ENCODE results near the gene PRDM15.

PRDM15 gene

DNA sequence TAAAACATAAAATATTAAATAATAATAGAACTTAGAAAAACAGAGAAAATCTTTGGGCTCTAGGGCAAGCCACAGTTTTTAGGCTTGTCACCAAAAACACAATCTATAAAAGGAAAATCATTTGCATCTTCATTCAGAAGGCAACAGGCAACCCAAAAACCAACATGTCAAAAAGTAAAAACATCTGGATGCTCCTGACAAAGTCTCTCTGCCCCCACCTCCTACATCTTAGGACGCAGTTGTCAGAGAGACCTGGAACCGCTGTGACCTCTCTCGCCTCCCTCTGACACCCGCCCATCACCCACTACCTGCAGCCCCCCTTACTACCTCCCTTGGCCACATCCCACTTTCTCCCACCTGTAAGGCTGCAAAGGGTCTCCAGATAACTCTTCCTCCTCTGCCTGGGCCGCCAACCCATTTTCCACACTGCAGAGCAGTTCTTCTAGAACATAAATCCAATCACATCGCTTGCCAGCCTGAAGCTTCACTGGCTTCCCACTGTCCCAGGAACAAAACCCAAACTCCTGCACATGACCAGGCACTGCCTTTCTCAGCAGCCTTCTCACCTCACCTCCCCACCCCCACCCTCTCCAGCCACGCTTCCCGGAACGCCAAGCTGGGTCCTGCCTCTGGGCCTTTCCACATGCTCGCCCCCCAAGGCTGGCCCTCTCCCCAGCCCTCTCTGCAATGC is 14.7 kb downstream of the PRDM15 start:
- no peak for DNase-seq (ENCODE audit: low read depth)

DNA sequence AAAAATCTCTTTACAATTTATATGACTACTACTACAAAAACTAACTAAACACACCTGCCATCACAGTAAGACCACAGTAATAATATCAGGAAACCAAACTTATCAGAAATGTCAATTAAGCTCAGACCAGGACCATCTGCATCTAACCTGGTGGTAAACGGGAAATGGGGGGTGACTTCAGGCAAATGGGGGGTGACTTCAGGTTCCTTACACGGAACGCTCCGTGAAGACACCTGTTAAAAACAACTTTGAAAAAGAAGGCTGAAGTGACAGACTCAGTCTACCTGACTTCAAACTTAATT is 15.8 kb downstream of the PRDM15 start:
- no peak for DNase-seq (ENCODE audit: low read depth)

DNA sequence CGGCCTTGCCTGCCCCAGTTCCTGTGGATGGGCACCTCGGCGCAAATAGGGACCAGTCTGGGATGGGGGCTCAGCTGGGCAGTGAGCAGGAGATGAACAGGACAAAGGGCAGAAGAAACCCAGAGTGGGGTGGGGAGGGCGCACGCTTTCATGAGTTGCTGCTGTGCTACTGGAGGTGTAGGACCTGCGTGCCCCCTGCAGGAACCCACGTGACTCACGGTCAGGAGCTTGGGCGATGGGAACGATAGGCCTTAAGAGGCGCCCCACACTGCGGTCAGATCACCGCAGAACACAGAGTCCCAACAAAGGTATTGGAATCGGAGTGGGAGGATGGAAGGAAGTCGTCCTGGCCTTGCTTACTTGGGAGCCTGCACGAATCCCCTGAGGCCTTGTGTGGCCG is 17.2 kb downstream of the PRDM15 start:
- no peak for DNase-seq (ENCODE audit: low read depth)

DNA sequence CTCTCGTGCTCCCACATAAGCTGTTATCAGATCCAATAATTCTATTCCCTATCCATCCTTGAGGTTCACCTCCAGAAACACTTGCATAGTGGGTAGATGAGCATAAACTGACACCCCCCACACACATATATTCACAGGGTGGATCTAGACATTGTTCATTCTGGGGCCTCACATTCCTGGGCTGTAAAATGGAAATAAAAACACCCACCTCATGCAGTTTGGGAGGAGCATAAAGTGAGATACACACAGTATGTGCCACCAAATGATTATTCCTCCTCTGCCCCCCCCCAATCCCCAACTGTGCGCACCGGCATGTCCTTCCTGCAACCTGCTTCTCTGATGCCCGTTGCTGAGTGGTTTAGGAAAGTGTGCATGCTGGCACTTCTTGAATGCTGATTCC is 17.9 kb downstream of the PRDM15 start:
- DNase-seq (ENCODE audit: low read depth) = no peak

DNA sequence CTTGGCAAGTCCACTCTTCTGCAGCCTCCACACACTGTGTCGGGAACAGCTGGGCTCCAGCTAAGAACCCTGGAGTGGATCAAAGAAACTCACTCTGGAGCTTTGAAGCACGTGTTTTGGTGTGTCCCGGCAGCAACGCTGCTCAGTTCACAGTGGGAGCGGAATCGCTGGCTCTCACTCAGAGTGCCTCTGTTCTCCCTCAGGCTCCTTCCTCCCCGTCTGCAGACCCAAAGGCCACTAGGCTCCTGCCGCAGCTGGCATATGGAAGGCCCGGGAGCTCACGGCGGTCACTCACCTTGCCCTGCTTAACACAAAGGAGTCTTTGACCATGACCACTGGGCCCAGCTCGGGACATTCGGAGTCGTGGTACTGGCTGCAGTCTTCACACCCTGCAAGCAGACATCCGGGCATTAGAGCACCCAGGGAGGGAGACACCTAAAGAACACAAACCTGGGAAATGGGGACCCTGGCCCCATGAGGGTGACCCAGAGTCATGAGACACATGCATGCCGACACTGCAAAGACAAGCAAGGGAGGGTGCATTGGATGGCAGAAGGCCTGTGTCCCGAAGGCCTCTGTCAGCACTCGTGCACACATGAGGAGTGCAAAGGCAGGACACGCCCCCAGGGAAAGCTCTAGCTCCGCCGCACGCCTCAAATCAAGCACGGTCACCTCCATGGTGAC is 19.7 kb downstream of the PRDM15 start:
- DNase-seq (ENCODE audit: low read depth) = no peak

DNA sequence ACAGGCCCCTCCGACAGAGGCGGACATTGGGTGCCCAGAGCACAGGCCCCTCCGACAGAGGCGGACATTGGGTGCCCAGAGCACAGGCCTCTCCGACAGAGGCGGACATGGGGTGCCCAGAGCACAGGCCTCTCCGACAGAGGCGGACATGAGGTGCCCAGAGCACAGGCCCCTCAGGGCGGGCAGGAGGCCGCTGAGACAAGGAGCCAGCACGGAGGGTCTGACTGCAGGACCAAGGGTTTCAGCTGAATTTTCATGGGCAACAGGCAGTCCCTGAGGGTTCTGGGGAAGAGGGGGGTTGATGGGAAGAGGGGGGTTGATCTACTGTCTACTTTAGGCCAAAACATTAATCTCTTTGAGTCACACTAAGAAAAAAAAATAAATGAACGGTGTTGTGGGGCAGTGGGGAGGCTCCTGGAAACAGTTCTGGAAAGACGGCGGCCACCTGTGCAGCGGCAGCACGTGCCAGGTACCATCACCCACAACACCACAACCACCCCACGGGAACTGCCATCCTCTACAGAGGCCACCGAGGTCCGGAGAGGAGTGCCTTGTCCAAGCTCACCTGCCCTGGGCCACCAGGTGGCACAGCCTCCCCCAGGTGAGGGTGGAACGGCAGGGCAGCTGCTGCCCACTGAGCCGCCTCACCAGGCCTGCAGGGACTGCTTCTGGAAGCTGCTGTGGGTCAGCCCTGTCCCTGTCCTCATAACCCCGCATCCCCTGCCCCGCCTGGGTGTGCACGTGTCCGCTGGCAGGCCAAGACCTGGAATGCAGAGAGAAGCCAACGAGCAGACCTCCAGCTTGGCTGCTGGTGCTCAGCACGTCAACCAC is 20.5 kb downstream of the PRDM15 start:
- DNase-seq (ENCODE audit: low read depth) = no peak

DNA sequence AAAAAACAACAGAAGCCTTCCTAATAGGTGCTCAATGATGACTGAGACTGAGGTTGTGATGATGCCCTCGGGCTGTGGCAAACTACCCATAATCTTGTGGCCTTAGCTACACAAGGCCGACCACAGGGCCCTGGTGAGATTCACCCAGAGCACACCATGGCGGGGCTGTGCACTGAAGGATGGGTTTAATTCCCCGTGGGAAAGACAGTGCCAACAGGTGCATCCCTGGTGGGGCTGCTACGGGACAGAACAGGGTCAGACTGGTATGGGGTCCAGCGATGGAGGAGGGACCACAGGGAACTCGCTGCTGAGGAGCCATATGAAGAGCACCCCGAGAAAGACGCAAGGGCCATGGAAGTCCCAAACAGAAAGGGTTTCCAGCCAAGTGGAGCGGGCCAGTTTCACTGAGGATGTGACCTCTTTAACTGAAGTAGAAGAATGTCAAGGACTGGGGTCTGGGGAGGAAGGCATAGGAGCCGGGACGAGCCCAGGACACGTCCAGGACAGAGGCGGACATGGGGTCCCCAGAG is 21.3 kb downstream of the PRDM15 start:
- no peak for DNase-seq (ENCODE audit: low read depth)

DNA sequence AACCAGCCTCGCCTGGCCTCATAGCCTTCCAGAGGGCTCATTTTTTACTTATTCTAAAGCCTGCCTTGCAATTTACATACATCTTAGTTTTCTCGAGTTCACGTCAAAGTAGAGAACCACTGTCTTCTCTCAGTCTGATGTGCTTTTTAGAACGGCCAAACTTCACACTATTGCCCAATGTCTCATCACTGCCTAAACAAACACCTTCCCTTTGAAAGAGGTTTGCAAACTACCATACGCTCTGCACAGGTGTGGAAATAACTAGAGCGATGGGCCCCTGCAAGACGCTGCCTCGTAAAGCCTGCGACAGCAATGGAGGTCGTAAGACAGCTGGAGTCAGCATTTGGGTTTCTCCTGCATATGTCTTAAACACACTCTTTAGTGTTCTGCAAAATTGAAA is 22.6 kb downstream of the PRDM15 start:
- DNase-seq (ENCODE audit: low read depth) = no peak

DNA sequence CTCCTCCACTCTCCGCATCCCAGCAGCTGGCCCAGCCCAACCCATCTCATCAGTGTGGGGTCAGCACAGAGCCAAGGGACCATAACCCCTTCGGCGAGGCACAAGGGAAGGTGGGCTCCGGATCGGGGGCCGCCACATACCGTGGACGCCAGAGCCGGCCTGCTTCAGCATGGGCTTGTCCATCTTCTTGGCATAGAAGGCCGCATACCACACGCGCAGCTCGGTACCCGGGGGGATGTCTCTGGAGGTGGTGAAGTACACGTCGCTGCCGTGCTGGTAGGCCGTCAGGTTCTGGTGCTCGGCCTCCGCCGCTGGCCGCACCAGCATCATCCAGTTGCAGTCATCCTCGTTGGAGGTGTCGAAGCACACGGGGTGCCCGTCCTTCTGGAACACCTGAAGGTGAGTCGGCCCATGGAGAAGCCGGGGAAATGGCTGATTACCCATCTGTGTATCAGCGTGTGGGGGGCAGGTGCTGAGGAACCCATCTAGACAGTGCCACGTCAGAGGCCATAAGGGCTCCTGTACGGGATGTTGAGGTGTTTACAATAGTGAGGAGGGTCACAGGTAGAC is 24.6 kb downstream of the PRDM15 start:
- DNase-seq (ENCODE audit: low read depth) = no peak

DNA sequence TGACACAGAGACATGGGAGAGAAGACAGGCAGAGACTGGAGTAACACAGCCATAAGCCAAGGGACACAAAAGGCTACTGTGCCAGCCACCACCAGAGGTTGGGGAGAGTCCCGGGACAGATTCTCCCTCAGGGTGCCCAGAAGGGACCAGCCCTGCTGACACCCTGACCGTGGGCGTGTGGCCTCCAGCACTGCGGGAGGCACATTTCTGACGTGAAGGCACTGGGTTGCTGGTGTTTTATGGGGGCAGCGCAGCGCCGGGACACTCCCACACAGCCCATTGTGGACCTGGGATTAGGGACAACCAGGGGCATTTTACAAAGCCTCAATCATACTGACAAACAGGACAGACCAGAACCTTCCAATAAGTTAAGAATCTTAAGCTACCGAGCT is 26.2 kb downstream of the PRDM15 start:
- no peak for DNase-seq (ENCODE audit: low read depth)

DNA sequence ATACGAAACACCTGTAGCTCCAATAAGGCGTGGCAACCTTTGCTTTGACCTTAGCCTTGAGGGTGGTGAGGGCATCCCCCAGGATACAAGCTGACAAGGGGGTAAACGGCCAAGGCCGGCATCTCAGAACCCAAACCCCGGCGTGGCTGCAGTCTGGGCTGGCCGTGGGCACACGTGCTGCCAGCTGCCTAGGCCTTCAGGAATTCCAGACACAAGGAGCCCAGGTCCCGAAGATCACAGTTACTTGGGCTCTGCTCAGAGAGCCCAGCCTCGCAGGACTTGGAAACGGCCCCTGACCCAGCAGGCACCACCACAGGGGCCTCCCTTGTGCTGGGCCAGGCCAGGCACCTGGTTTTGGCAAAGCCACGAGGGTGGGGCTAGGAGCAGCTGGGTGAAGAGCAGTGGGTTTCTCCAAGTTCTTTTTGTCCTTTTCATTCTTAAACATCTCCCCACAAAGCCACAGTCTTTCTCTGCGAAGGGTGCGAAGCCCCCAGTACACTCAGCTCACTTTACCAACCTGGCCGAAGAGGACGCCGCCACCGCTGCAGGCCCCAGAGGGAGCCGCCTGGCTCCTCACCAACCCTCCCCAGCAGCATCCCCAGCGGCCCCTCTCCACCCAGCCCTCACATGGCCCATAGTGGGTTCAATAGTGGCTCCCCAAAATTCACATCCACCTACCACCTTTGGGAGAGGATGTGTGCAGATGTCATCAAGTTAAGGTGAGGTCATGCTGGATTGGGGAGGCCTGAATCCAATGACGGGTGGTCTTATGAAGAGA is 26.8 kb downstream of the PRDM15 start:
- DNase-seq (ENCODE audit: low read depth) = no peak

DNA sequence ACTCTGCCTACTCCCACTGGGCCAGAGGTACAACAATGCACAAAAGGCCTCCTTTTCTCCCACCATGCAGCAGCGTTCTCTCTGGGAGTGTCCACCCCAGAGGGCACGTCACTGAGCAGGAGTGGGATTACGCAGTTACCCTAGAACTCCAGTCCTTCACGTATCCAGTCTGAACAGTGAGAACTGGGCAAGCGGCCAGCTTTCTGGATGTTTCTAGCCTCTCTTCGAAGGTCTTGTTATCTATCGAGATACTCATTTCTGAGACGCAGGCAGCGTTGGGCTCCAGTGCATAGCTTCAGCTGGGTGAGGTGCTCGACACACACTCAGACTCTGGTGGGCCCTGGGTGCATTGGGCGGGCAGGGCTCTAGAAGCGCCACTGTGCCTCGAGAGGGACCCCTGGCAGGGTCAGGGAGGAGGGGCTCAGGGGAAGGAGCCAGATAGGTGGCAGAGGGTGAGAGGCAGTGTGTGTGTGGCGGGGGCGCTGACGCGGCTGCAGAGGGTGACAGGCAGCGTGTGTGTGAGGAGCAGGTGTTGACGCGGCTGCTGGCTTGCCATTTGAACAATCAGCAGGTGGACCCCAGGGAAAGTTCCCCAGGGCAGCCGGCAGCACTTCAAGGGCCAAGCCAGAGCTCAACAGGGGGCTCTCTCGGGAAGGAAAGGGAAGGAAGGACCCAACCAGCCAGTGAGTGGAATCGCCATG is 27.9 kb downstream of the PRDM15 start:
- DNase-seq (ENCODE audit: low read depth) = no peak

DNA sequence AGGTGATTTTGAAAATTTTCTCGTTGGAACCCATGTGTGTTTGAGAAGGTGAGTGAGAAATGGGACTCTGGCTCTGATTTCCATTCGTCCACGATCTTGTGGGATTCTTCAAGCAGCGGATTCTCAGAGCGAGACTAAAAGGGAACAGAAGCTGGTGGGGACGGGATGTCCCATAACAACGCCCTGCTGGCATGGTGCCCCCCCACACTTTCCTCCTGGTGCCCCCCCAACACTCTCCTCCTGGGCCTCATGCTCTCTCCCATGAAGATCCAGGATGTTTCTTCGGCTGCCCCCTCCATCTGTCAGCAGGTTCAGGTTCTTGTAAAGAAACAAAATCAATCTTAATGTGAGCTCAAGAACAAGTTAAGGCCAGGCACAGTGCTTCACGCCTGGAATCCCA is 29.1 kb downstream of the PRDM15 start:
- no peak for DNase-seq (ENCODE audit: low read depth)

DNA sequence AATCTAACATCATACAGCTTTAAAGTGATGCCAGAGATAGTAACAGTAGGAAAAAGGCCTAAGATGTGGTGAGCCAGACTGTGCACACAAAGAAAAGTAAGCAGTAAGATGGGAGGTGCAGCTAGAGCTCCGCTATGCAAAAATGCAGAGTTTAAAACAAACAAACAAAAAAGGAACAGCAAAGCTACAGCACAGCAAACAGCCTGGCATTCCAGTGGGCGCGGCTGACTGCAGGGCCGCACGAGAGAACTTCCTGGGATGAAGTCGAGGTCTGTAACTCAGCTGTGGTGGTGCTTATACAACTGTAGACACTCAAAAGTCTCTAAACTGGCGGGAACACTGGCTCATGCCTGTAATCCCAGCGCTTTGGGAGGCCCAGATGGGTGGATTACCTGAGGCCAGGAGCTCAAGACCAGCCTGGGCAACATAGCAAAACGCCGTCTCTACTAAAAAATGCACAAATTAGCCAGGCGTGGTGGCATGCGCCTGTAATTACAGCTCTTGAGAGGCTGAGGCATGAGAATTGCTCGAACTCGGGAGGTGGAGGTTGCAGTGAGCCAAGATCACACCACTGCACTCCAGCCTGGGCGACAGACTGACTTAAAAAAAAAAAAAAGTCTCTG is 30.1 kb downstream of the PRDM15 start:
- no peak for DNase-seq (ENCODE audit: low read depth)

DNA sequence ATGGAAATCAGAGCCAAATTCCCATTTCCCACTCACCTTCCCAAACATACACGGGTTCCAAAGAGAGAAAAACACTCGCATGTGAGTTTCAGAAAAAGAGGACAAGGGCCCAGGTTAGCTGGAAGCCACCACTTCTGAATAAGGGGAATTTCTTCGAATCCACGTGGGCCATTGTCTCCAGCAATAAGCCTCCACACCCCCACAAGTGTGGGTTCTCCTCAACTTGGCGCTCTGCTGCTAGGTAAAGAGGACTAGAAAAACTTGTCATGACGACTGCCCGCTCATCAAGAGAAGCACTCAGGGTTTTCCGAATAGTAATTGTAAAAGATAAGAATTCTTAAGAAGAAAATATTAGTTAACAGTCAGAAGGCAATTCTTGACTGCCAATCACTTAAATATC is 30.6 kb downstream of the PRDM15 start:
- no peak for DNase-seq (ENCODE audit: low read depth)

DNA sequence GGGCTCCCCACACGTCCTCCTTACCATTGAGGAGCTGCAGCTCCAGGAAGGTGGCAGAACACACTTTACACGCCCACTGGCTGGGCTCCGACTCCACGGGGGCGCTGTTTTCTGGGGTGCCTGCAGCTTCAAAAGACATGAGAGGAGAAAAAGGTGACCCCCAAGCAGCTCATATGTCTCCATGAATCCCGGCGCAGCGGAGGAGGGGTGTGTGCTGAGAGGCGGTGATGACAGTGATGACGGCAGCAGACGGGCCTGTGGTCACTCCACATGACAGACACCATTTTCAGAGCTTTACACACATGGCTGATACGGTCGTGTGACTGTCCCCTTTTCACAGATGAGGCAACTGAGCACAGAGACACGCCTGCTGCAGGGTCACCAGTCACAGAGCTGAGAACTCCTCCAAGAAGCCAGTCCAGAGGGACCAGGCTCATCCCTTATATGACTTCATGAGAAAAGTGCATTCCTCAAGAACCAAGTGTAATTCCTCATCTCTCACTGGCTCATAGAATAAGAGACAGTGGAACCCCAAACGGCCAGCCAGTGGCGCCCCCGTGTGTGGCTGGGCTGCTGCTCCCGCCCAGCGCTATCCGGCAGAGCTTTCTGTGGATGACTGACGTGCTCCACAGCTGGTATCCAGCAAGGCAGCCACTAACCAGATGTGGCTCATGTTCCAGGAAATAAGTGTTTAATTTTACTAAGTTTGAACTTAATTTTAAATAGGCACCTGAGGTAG is 31.9 kb downstream of the PRDM15 start:
- DNase-seq (ENCODE audit: low read depth) = peak; percentile 15

DNA sequence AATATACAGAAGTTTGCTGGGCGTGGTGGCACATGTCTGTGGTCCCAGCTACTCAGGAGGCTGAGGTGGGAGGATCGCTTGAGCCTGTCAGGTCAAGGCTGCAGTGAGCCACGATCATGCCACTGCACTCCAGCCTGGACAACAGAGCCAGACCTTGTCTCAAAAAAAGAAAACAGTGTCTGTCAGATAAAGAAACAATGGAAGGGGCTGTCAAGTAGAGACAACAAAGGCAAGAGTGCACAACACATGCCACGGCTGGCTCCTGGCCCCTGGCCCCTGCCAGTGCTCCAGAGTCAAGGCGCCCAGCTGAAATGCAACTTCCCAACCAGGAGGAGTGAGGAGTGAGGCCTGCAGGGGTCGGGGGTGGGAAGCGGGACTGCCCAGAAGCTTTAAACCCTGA is 32.6 kb downstream of the PRDM15 start:
- DNase-seq (ENCODE audit: low read depth) = no peak

DNA sequence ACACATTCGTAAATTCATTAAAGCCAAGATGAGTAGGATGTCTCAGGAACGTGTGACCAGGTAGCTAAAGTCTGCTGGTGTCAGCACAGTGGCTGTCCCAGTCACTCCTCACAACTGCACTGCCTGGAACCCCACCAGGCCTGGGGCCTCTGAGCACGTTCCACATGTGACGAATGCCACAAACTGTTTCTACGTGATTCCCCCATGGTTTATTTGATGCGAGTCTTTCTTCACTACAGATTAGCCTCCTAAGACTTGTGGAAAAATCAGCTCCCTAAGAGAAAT is 33.2 kb downstream of the PRDM15 start:
- no peak for DNase-seq (ENCODE audit: low read depth)

DNA sequence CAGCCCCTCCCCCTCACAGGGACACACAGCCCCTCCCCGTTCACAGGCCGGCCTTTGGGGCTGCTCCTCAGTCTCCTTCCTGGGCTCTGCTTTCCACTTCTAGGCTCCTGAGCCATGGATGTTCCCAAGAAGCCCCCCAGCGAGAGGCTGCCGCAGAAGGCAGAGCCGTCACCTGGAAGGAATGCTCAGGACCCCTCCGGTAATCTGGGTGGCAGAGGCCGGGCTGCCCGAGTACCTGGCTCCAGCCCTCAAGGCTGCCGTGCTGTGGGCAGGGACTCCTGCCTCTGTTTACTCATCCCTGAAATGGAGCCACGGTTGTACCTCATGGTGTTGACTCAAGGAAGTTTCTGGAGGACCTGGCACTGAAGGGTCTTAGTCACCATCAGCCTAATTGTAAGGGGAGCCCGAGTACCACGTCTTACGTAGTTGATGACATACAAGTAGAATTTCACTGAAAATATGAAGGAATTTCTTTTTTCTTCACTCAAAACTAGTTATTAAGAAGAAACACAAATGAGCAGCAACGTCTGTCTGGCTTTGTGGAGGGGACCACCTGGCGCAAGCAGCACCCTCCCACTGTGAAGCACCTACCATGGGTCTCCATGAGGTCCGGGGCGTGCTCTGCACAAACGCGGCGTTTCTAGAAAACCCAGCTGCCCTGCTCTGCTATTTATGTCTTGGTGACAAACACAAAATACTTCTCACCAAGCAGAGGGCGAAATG is 33.7 kb downstream of the PRDM15 start:
- DNase-seq (ENCODE audit: low read depth) = no peak

DNA sequence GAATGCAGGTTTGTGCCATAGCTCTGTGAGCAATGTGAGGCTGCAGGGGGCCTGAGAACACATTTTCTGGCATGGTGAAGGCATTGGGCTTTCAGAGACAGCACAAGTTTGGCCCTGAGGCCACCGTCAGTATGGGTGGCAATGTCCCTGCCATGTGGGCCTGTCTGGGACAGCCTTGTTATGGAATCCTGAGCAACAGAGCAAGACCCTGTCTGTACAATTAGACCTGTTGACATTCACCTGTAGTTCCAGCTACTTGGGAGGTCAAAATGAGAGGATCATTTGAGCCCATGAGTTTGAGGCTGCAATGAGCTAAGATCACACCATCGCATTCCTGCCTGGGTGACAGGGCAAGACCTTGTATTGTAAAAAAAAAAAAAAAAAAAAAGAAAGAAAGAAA is 35.6 kb downstream of the PRDM15 start:
- DNase-seq (ENCODE audit: low read depth) = no peak
